GM13977 (cell line): ENCODE measurements around the gene ARHGAP1.

Experiments
- DNase-seq: peaks from one replicate; pipeline ENCODE4 v3.0.0; 2012; ENCODE audit warnings: low spot score
- CTCF ChIP-seq: IDR thresholded peaks from 2 replicates; pipeline ENCODE4 v1.5.1; 2012; ENCODE audit warnings: mild to moderate bottlenecking, control low read depth; ENCODE audit not compliant: insufficient read depth; ENCODE audit errors: extremely low read depth, missing control alignments
- in situ Hi-C: fragments of 300-500 bp; cut with MboI; formaldehyde crosslinking; loops from one replicate; pipeline ENCODE4 v1.12.0; 2022; ENCODE audit warnings: low sequenced_read_pairs, low pct_unique_long_range_greater_than_20kb, mixed read lengths, inconsistent platforms; ENCODE audit not compliant: unreplicated experiment

ARHGAP1 gene

GRCh38 chr11:46686886-46687795 lies 13.3 kb downstream of the ARHGAP1 start:
- in situ Hi-C loops: no loop called here
- TF ChIP-seq CTCF: no peak
- DNase-seq: no peak

GRCh38 chr11:46684367-46684766 lies 16.1 kb downstream of the ARHGAP1 start:
- DNase-seq: no peak
- in situ Hi-C loops: no loop called here
- TF ChIP-seq CTCF: no peak

GRCh38 chr11:46682773-46683752 lies 17.4 kb downstream of the ARHGAP1 start:
- TF ChIP-seq CTCF: no peak
- no peak for DNase-seq
- in situ Hi-C loops: no loop called here

- in situ Hi-C loops: no loop called here
- no peak for DNase-seq
- no peak for TF ChIP-seq CTCF
Observed at GRCh38 chr11:46681814-46682213, 18.6 kb downstream of the ARHGAP1 start.

- in situ Hi-C loops: no loop called here
- TF ChIP-seq CTCF: no peak
- no peak for DNase-seq
Observed at GRCh38 chr11:46680815-46681214, 19.6 kb downstream of the ARHGAP1 start.

GRCh38 chr11:46680164-46680760 lies 20.2 kb downstream of the ARHGAP1 start:
- in situ Hi-C loops: no loop called here
- no peak for TF ChIP-seq CTCF

More at GRCh38 chr11:46680164-46680760, 20.2 kb downstream of the ARHGAP1 start:
- no peak for DNase-seq
